HCT116 (cell line): ENCODE results near the gene SYTL2. TPM values are rescaled to one million over a fixed set of nuclear protein-coding genes. Genes with fewer than 3 reads are reported as not detected.

Experiments
- ATAC-seq: fragments of 200-7000 bp; cut with Tn5 transposase; 2 replicates; pipeline ENCODE4 v1.9.1; 2020; ENCODE audit warnings: mild to moderate bottlenecking, moderate library complexity
- BruUV-seq: library from RNA; stranded (reverse); fragments of 400-500 nt; replicated peaks from 2 replicates; lab custom pipeline; 2021; lab: Mats Ljungman, UMichigan
- CTCF ChIA-PET: fragments of 300-600 bp; sonication (Branson Sonifier 250); formaldehyde crosslinking; loops from one replicate; lab custom pipeline; 2021; ENCODE audit warnings: antibody characterized with exemption; lab: Charles Lee
- POLR2A ChIA-PET: fragments of 300-600, 350-600 bp; sonication (Branson Sonifier 250); formaldehyde crosslinking; loops from one replicate; lab custom pipeline; 2021; ENCODE audit warnings: antibody characterized with exemption; lab: Charles Lee
- RAD21 ChIA-PET, 2 experiments: fragments of 300-600 bp; sonication (Branson Sonifier 250); formaldehyde crosslinking; loops; one replicate each; lab custom pipeline; 2023; ENCODE audit warnings: low total read pairs in 2 of 2; ENCODE audit not compliant: uncharacterized antibody in 2 of 2, unreplicated experiment in 2 of 2, low non-redundant PET in 1 of 2; lab: Charles Lee
- DNase-seq: peaks from one replicate; pipeline ENCODE4 v3.0.0-alpha.2; 2010; ENCODE audit warnings: low read depth, low spot score
- H2AFZ ChIP-seq: fragments of 200-600 bp; shearing (Covaris generic), sonication (generic); 2 replicates; pipeline ENCODE4 v1.6.1; 2017; ENCODE audit warnings: low read depth, mixed run types, mixed read lengths, antibody characterized with exemption, low read length; ENCODE audit not compliant: poor library complexity, severe bottlenecking
- H3K27ac ChIP-seq: 2 replicates; pipeline ENCODE4 v1.5.1; 2012; ENCODE audit warnings: low read depth, low read length
- H3K27me3 ChIP-seq: fragments of 200-600 bp; sonication (generic); 2 replicates; pipeline ENCODE4 v1.6.1; 2016; ENCODE audit warnings: mixed run types, low read length, mixed read lengths; ENCODE audit not compliant: insufficient read depth
- H3K36me3 ChIP-seq, 2 experiments: fragments of 200-500 bp in 1 of 2; fragments of 200-600 bp in 1 of 2; sonication (Bioruptor generic) in 1 of 2; sonication (generic) in 1 of 2; 2 replicates each; pipeline versions ENCODE4 v1.5.1 to v1.6.1; 2014 to 2016; ENCODE audit warnings: low read length in 2 of 2, inconsistent platforms in 1 of 2, mixed read lengths in 1 of 2, mixed run types in 1 of 2; ENCODE audit not compliant: insufficient read depth in 2 of 2, control insufficient read depth in 1 of 2
- H3K4me1 ChIP-seq, 2 experiments: fragments of 200-600 bp in 1 of 2; sonication (generic) in 1 of 2; 2 replicates each; pipeline versions ENCODE4 v1.5.1 to v1.6.1; 2012 to 2017; ENCODE audit warnings: low read length in 2 of 2, inconsistent platforms in 1 of 2, mild to moderate bottlenecking in 1 of 2, mixed read lengths in 1 of 2, mixed run types in 1 of 2, moderate library complexity in 1 of 2; ENCODE audit not compliant: insufficient read depth in 2 of 2, control insufficient read depth in 1 of 2
- H3K4me2 ChIP-seq: fragments of 200-600 bp; sonication (generic); 2 replicates; pipeline ENCODE4 v1.6.1; 2017; ENCODE audit warnings: mixed run types, low read length, mixed read lengths
- H3K4me3 ChIP-seq, 2 experiments: fragments of 200-600 bp in 1 of 2; sonication (generic) in 1 of 2; replicated peaks in 1 of 2; 2 replicates each; pipeline ENCODE4 v1.5.1; 2011 to 2016; ENCODE audit warnings: low read length in 2 of 2, control low read depth in 1 of 2, low read depth in 1 of 2, mild to moderate bottlenecking in 1 of 2, mixed read lengths in 1 of 2, mixed run types in 1 of 2
- H3K79me2 ChIP-seq: fragments of 200-600 bp; sonication (generic); 2 replicates; pipeline ENCODE4 v1.6.1; 2017; ENCODE audit warnings: mild to moderate bottlenecking, mixed run types, low read length, moderate library complexity, mixed read lengths; ENCODE audit not compliant: insufficient read depth
- H3K9ac ChIP-seq: fragments of 200-600 bp; sonication (generic); 2 replicates; pipeline ENCODE4 v1.6.1; 2016; ENCODE audit warnings: low read length, mixed read lengths
- H3K9me2 ChIP-seq: fragments of 200-600 bp; sonication (generic), shearing (Covaris generic); 2 replicates; pipeline ENCODE4 v1.6.1; 2017; ENCODE audit warnings: mixed run types, mild to moderate bottlenecking, moderate library complexity; ENCODE audit not compliant: insufficient read depth
- H3K9me3 ChIP-seq, 2 experiments: fragments of 200-500 bp in 1 of 2; fragments of 200-600 bp in 1 of 2; sonication (Bioruptor generic) in 1 of 2; sonication (generic) in 1 of 2; 2 replicates each; pipeline ENCODE4 v1.6.1; 2014 to 2017; ENCODE audit warnings: low read length in 2 of 2, mixed read lengths in 2 of 2, inconsistent platforms in 1 of 2, low read depth in 1 of 2, mild to moderate bottlenecking in 1 of 2, mixed run types in 1 of 2, moderate library complexity in 1 of 2; ENCODE audit not compliant: control insufficient read depth in 1 of 2, insufficient read depth in 1 of 2
- H4K20me1 ChIP-seq: fragments of 200-600 bp; sonication (generic), shearing (Covaris generic); 2 replicates; pipeline ENCODE4 v1.6.1; 2017; ENCODE audit warnings: mixed run types, mild to moderate bottlenecking, moderate library complexity; ENCODE audit not compliant: insufficient read depth
- ATF3 ChIP-seq: IDR thresholded peaks from 2 replicates; pipeline ENCODE4 v1.6.1; 2012
- CEBPB ChIP-seq: IDR thresholded peaks from 2 replicates; pipeline ENCODE4 v1.6.1; 2012; ENCODE audit warnings: low read depth
- CTCF ChIP-seq, 3 experiments: fragments of 200-600 bp in 1 of 3; sonication (generic) in 1 of 3; IDR thresholded peaks in 2 of 3; conservative IDR thresholded peaks in 1 of 3; 2 replicates each; pipeline ENCODE4 v1.5.1; 2012 to 2017; ENCODE audit warnings: low read depth in 2 of 3, low read length in 2 of 3, antibody characterized with exemption in 1 of 3, borderline replicate concordance in 1 of 3, control low read depth in 1 of 3, mild to moderate bottlenecking in 1 of 3, mixed read lengths in 1 of 3, mixed run types in 1 of 3, moderate library complexity in 1 of 3; ENCODE audit not compliant: insufficient read depth in 1 of 3
- ELF1 ChIP-seq: IDR thresholded peaks from 2 replicates; pipeline ENCODE4 v1.6.1; 2012; ENCODE audit warnings: low read depth, borderline replicate concordance
- EZH2 ChIP-seq: fragments of 200-600 bp; sonication (generic); IDR thresholded peaks from 2 replicates; pipeline ENCODE4 v1.6.1; 2017; ENCODE audit warnings: antibody characterized with exemption, mixed run types
- EZH2phosphoT487 ChIP-seq: fragments of 200-600 bp; IDR thresholded peaks from 2 replicates; pipeline ENCODE4 v1.6.1; 2018; ENCODE audit warnings: antibody characterized with exemption, borderline replicate concordance
- FOSL1 ChIP-seq: IDR thresholded peaks from 2 replicates; pipeline ENCODE4 v1.6.1; 2012; ENCODE audit warnings: low read depth
- POLR2AphosphoS5 ChIP-seq: IDR thresholded peaks from 2 replicates; pipeline ENCODE4 v1.6.1; 2011; ENCODE audit warnings: mild to moderate bottlenecking, low read depth, low read length, moderate library complexity
- RAD21 ChIP-seq: IDR thresholded peaks from 2 replicates; pipeline ENCODE4 v1.6.1; 2012; ENCODE audit warnings: low read depth, mild to moderate bottlenecking
- SP1 ChIP-seq: IDR thresholded peaks from 2 replicates; pipeline ENCODE4 v1.6.1; 2012; ENCODE audit warnings: low read depth
- TCF7L2 ChIP-seq: IDR thresholded peaks from 2 replicates; pipeline ENCODE4 v1.7.0; 2011; ENCODE audit warnings: borderline replicate concordance, inconsistent platforms; ENCODE audit not compliant: insufficient read depth, insufficient read length; ENCODE audit errors: extremely low read depth
- ZBTB33 ChIP-seq: IDR thresholded peaks from 2 replicates; pipeline ENCODE4 v1.6.1; 2011; ENCODE audit warnings: mild to moderate bottlenecking, low read length, moderate library complexity; ENCODE audit not compliant: insufficient replicate concordance; ENCODE audit errors: extremely low read depth
- ZFX ChIP-seq: fragments of 450-650 bp; IDR thresholded peaks from 2 replicates; pipeline ENCODE4 v1.6.1; 2017
- intact Hi-C: fragments of 100-400 bp; cut with micrococcal nuclease; formaldehyde crosslinking; loops from 2 replicates; pipeline ENCODE4 v1.10.0; 2022
- total RNA-seq: library from RNA; stranded (reverse); gene quantifications from one replicate; pipeline ENCODE4 v1.2.1, GENCODE V29; 2021; ENCODE audit not compliant: unreplicated experiment

Gene SYTL2
- total RNA-seq, 1 experiment from 2014 or later: 12.6 TPM

GRCh38 chr11:85764796-85765195 is 46.1 kb downstream of the SYTL2 start:
- H3K4me2 ChIP-seq: no peak overlapping the region
- no peaks in the 10 kb centered on the region for H3K9me3 ChIP-seq
- CTCF ChIA-PET: no interaction called here
- no peaks in the 10 kb centered on the region for H4K20me1 ChIP-seq
- ATAC-seq: no peak
- POLR2A ChIA-PET: no interaction called here
- no peak overlapping the region for H3K27ac ChIP-seq
- no peaks in the 10 kb centered on the region; the same call in 1 of the 2 replicates for H3K9me2 ChIP-seq
- RAD21 ChIA-PET: no interaction called here
- H3K27me3 ChIP-seq: no peaks in the 10 kb centered on the region
- intact Hi-C loops: no loop called here
- no peaks in the 10 kb centered on the region for H3K36me3 ChIP-seq
- peaks cover 6 to 27% of the 10 kb centered on the region in 2 experiments; a peak in 3 of 4 replicates for H3K4me1 ChIP-seq
- H3K4me3 ChIP-seq: no peak overlapping the region
- DNase-seq: no peak
- BruUV-seq: no TSS peak
- H3K79me2 ChIP-seq: no peaks in the 10 kb centered on the region
- no peak overlapping the region for H2AFZ ChIP-seq
- TF ChIP-seq CEBPB (no peak), POLR2AphosphoS5 (no peak), FOSL1 (no peak), ZFX (no peak), SP1 (no peak), ZBTB33 (no peak), RAD21 (no peak), CTCF (IDR thresholded peaks at IDR 0.05 in 2 of 3, conservative IDR thresholded peaks at IDR 0.05 in 1 of 3; ENCODE audit: borderline replicate concordance in 1 of 3, insufficient read depth in 1 of 3, low read depth in 2 of 3, low read length in 2 of 3) (no peak), EZH2phosphoT487 (no peak), ELF1 (no peak), EZH2 (no peak), ATF3 (no peak), TCF7L2 (no peak)
- TF ChIP-seq, all 23 proteins: peak for 0
- no peak overlapping the region for H3K9ac ChIP-seq
